K562 (cell line): ENCODE data around the gene LAMA5.

Experiments used
- SETDB1 ChIP-seq: IDR thresholded peaks from one replicate; pipeline ENCODE4 v1.6.1; 2012; ENCODE audit warnings: low read length, control low read depth, inconsistent platforms
- TARDBP ChIP-seq: fragments of 450-650 bp; IDR thresholded peaks from 2 replicates; pipeline ENCODE4 v1.6.1; 2016
- ZNF431 ChIP-seq: sonication (generic); formaldehyde crosslinking; IDR thresholded peaks from 2 replicates; pipeline ENCODE4 v1.8.0; 2022; ENCODE audit warnings: mild to moderate bottlenecking, missing genetic modification reagents
- TF ChIP-seq, protein P1 (sequence below): sonication (generic); formaldehyde crosslinking; IDR thresholded peaks from 2 replicates; pipeline ENCODE4 v1.9.0; 2022; ENCODE audit warnings: mild to moderate bottlenecking, missing genetic modification reagents

- TF ChIP-seq, protein P1, sequence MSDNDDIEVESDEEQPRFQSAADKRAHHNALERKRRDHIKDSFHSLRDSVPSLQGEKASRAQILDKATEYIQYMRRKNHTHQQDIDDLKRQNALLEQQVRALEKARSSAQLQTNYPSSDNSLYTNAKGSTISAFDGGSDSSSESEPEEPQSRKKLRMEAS (CRISPR knock-in tag), result no peak
- TF ChIP-seq ZNF431 (CRISPR knock-in tag) (no peak), SETDB1 (no peak), TARDBP (no peak)
Observed at GRCh38 chr20:62370807-62371587, 3.9 kb upstream of the LAMA5 start.
